HEK293 (cell line): ENCODE measurements around the gene EVI5L.

Experiments used
- CTCF ChIA-PET: fragments of 350-600 bp; formaldehyde crosslinking; extraction: SDS; loops from one replicate; lab custom pipeline; 2021; ENCODE audit warnings: antibody characterized with exemption; lab: Yijun Ruan, JAX
- POLR2A ChIA-PET: fragments of 300-600 bp; formaldehyde crosslinking; extraction: SDS; loops from one replicate; lab custom pipeline; 2020; ENCODE audit warnings: antibody characterized with exemption, inconsistent platforms; lab: Yijun Ruan, JAX
- H3K27ac ChIP-seq: fragments of 200-500 bp; sonication (Bioruptor generic); 2 replicates; pipeline ENCODE4 v1.5.1; 2014; ENCODE audit warnings: low read depth, low read length, control low read depth, inconsistent platforms; ENCODE audit errors: extremely low read depth
- H3K36me3 ChIP-seq, 2 experiments: fragments of 200-500 bp in 1 of 2; sonication (Bioruptor generic) in 1 of 2; 1 replicate in 1 of 2; 2 replicates in 1 of 2; pipeline ENCODE4 v1.5.1; 2014 to 2017; ENCODE audit warnings: inconsistent platforms in 2 of 2, low read length in 2 of 2; ENCODE audit not compliant: control insufficient read depth in 2 of 2, insufficient read depth in 1 of 2
- H3K4me1 ChIP-seq: fragments of 200-500 bp; sonication (Bioruptor generic); 2 replicates; pipeline ENCODE4 v1.5.1; 2014; ENCODE audit warnings: mild to moderate bottlenecking, low read length, inconsistent platforms; ENCODE audit not compliant: control insufficient read depth, insufficient read depth
- H3K4me3 ChIP-seq: 2 replicates; pipeline ENCODE4 v1.5.1; 2011; ENCODE audit warnings: low read depth, mild to moderate bottlenecking, control low read depth, low read length, moderate library complexity
- H3K9me3 ChIP-seq: fragments of 200-500 bp; sonication (Bioruptor generic); 2 replicates; pipeline ENCODE4 v1.5.1; 2014; ENCODE audit warnings: low read depth, low read length, inconsistent platforms; ENCODE audit not compliant: control insufficient read depth, insufficient read depth
- PRDM4 ChIP-seq: fragments of 450-650 bp; formaldehyde crosslinking; IDR thresholded peaks from 2 replicates; pipeline ENCODE4 v1.5.1; 2017; ENCODE audit warnings: missing biosample characterization, missing genetic modification characterization
- RBAK ChIP-seq: fragments of 450-650 bp; formaldehyde crosslinking; IDR thresholded peaks from 2 replicates; pipeline ENCODE4 v1.5.1; 2016; ENCODE audit warnings: missing biosample characterization, missing genetic modification characterization
- ZBTB10 ChIP-seq: fragments of 450-650 bp; formaldehyde crosslinking; IDR thresholded peaks from 2 replicates; pipeline ENCODE4 v1.5.1; 2016; ENCODE audit warnings: missing biosample characterization, missing genetic modification characterization
- ZNF146 ChIP-seq: fragments of 450-650 bp; formaldehyde crosslinking; IDR thresholded peaks from 2 replicates; pipeline ENCODE4 v1.5.1; 2016; ENCODE audit warnings: missing biosample characterization, missing genetic modification characterization
- ZNF155 ChIP-seq: fragments of 450-650 bp; formaldehyde crosslinking; IDR thresholded peaks from 2 replicates; pipeline ENCODE4 v1.5.1; 2016; ENCODE audit warnings: missing biosample characterization, missing genetic modification characterization
- ZNF292 ChIP-seq: fragments of 450-650 bp; formaldehyde crosslinking; IDR thresholded peaks from 2 replicates; pipeline ENCODE4 v1.5.1; 2016; ENCODE audit warnings: low read depth, missing biosample characterization, missing genetic modification characterization, borderline replicate concordance
- ZNF311 ChIP-seq: fragments of 450-650 bp; formaldehyde crosslinking; IDR thresholded peaks from 2 replicates; pipeline ENCODE4 v1.5.1; 2017; ENCODE audit warnings: missing biosample characterization, missing genetic modification characterization, borderline replicate concordance
- ZNF416 ChIP-seq: fragments of 450-650 bp; formaldehyde crosslinking; IDR thresholded peaks from 2 replicates; pipeline ENCODE4 v1.5.1; 2016; ENCODE audit warnings: missing biosample characterization, missing genetic modification characterization
- ZNF521 ChIP-seq: fragments of 450-650 bp; formaldehyde crosslinking; IDR thresholded peaks from 2 replicates; pipeline ENCODE4 v1.5.1; 2017; ENCODE audit warnings: missing biosample characterization, mild to moderate bottlenecking, missing genetic modification characterization
- ZNF654 ChIP-seq: fragments of 450-650 bp; formaldehyde crosslinking; IDR thresholded peaks from 2 replicates; pipeline ENCODE4 v1.5.1; 2016; ENCODE audit warnings: low read depth, missing biosample characterization, missing genetic modification characterization
- ZNF701 ChIP-seq: fragments of 450-650 bp; formaldehyde crosslinking; IDR thresholded peaks from 2 replicates; pipeline ENCODE4 v1.5.1; 2016; ENCODE audit warnings: missing biosample characterization, missing genetic modification characterization

EVI5L gene

GRCh38 chr19:7817801-7818200 is 12.2 kb upstream of the EVI5L start:
- Histone ChIP-seq H3K36me3 (no peaks in the 10 kb centered on the region), H3K4me1 (no peaks in the 10 kb centered on the region), H3K4me3 (no peak overlapping the region), H3K9me3 (no peaks in the 10 kb centered on the region), H3K27ac (no peak overlapping the region)
- ChIA-PET POLR2A (no interaction called here), CTCF (interaction anchor here (1.0 to 1.4 kb wide), 2 partner anchors 17 to 251 kb away, joined by 3 read pairs; no protein-coding TSS in a partner anchor)
- TF ChIP-seq ZNF701 (tag by site-specific recombination) (no peak), PRDM4 (tag by site-specific recombination) (no peak), ZNF292 (tag by site-specific recombination) (no peak), ZNF654 (no peak), ZNF146 (tag by site-specific recombination) (no peak), ZNF311 (no peak)

- Histone ChIP-seq H3K4me3 (no peak overlapping the region), H3K36me3 (no peaks in the 10 kb centered on the region), H3K9me3 (no peaks in the 10 kb centered on the region), H3K4me1 (no peaks in the 10 kb centered on the region), H3K27ac (no peak overlapping the region)
- POLR2A ChIA-PET: interaction anchor here (1.5 kb wide), 1 partner anchor 9 kb away, joined by 5 read pairs; no protein-coding TSS in a partner anchor
- CTCF ChIA-PET: interaction anchor here (1.1 to 1.8 kb wide), 5 partner anchors 17 to 252 kb away, joined by 3 to 4 read pairs (median 3); partner anchors contain the start of genes MAP2K7 and TRAPPC5
- TF ChIP-seq ZNF521 (tag by site-specific recombination) (no peak), RBAK (tag by site-specific recombination) (peak; percentile 91)
Observed at GRCh38 chr19:7818806-7819205, 11.2 kb upstream of the EVI5L start.

GRCh38 chr19:7819337-7819736 is 10.7 kb upstream of the EVI5L start:
- no peaks in the 10 kb centered on the region for H3K9me3 ChIP-seq
- TF ChIP-seq ZNF155 (tag by site-specific recombination) (no peak), ZBTB10 (tag by site-specific recombination) (no peak)
- ChIA-PET POLR2A (interaction anchor here (1.5 kb wide), 1 partner anchor 10 kb away, joined by 5 read pairs; no protein-coding TSS in a partner anchor), CTCF (interaction anchor here (1.1 to 1.8 kb wide), 4 partner anchors 17 to 138 kb away, joined by 3 to 4 read pairs (median 3); partner anchors contain the start of genes MAP2K7 and TRAPPC5)
- H3K36me3 ChIP-seq: no peaks in the 10 kb centered on the region
- H3K4me3 ChIP-seq: no peak overlapping the region
- no peak overlapping the region for H3K27ac ChIP-seq
- no peaks in the 10 kb centered on the region for H3K4me1 ChIP-seq

GRCh38 chr19:7820588-7820987 is 9.4 kb upstream of the EVI5L start:
- H3K9me3 ChIP-seq: no peaks in the 10 kb centered on the region
- H3K4me3 ChIP-seq: no peak overlapping the region
- H3K27ac ChIP-seq: no peak overlapping the region
- CTCF ChIA-PET: interaction anchor here (0.7 to 1.9 kb wide), 3 partner anchors 11 to 33 kb away, joined by 3 to 6 read pairs (median 4); no protein-coding TSS in a partner anchor
- no peak for TF ChIP-seq ZNF416 (tag by site-specific recombination)
- POLR2A ChIA-PET: interaction anchor here (0.5 kb wide), 1 partner anchor 188 kb away, joined by 3 read pairs; no protein-coding TSS in a partner anchor
- H3K4me1 ChIP-seq: no peaks in the 10 kb centered on the region
- no peaks in the 10 kb centered on the region for H3K36me3 ChIP-seq
